ENCODE data around the gene POPDC3. TPM values are rescaled to one million over a fixed set of nuclear protein-coding genes. Genes with fewer than 3 reads are reported as not detected.
"Not testable (repeated sequence)": the region's sequence is repeated elsewhere in the genome, so short reads cannot be mapped to it uniquely, and the experiment has no call there.

The POPDC3 gene
- total RNA-seq, 1 donor from 2014 or later = not detected

- no peak for ATAC-seq
- DNase-seq (ENCODE audit: low spot score) = no peak
Measured at GRCh38 chr6:105196076-105196475, 16.3 kb upstream of the POPDC3 start.

- ATAC-seq (no peak), DNase-seq (ENCODE audit: low spot score) (no peak)
Measured at GRCh38 chr6:105194591-105194990, 14.8 kb upstream of the POPDC3 start.

- ATAC-seq (no peak), DNase-seq (ENCODE audit: low spot score) (no peak)
Measured at GRCh38 chr6:105194106-105194505, 14.3 kb upstream of the POPDC3 start.

GRCh38 chr6:105193647-105194046 is 13.8 kb upstream of the POPDC3 start:
- no peak for ATAC-seq

GRCh38 chr6:105192707-105193465 is 13.1 kb upstream of the POPDC3 start:
- DNase-seq (ENCODE audit: low spot score) (no peak), ATAC-seq (no peak)

More at GRCh38 chr6:105193647-105194046, 13.8 kb upstream of the POPDC3 start:
- no peak for DNase-seq (ENCODE audit: low spot score)

- ATAC-seq (no peak), DNase-seq (ENCODE audit: low spot score) (no peak)
Measured at GRCh38 chr6:105191351-105191750, 11.5 kb upstream of the POPDC3 start.

- no peak for DNase-seq (ENCODE audit: low spot score)
- no peak for ATAC-seq
Measured at GRCh38 chr6:105189026-105189820, 9.4 kb upstream of the POPDC3 start.

- no peak for ATAC-seq
Measured at GRCh38 chr6:105188251-105188650, 8.4 kb upstream of the POPDC3 start.

GRCh38 chr6:105186576-105186975 is 6.8 kb upstream of the POPDC3 start:
- ATAC-seq (no peak), DNase-seq (ENCODE audit: low spot score) (no peak)

More at GRCh38 chr6:105188251-105188650, 8.4 kb upstream of the POPDC3 start:
- DNase-seq (ENCODE audit: low spot score) = no peak

- DNase-seq (ENCODE audit: low spot score) (no peak), ATAC-seq (no peak)
Measured at GRCh38 chr6:105184921-105185320, 5.1 kb upstream of the POPDC3 start.

- no peak for ATAC-seq
Measured at GRCh38 chr6:105181981-105182515, 2.2 kb upstream of the POPDC3 start.

GRCh38 chr6:105178636-105179035 is 1.2 kb downstream of the POPDC3 start:
- DNase-seq (ENCODE audit: low spot score) (no peak), ATAC-seq (no peak)

More at GRCh38 chr6:105181981-105182515, 2.2 kb upstream of the POPDC3 start:
- DNase-seq (ENCODE audit: low spot score) = no peak

GRCh38 chr6:105178110-105178509 is 1.7 kb downstream of the POPDC3 start:
- DNase-seq (ENCODE audit: low spot score) (no peak), ATAC-seq (no peak)

GRCh38 chr6:105177556-105177955 is 2.3 kb downstream of the POPDC3 start:
- ATAC-seq (no peak), DNase-seq (ENCODE audit: low spot score) (no peak)

- no peak for ATAC-seq
- no peak for DNase-seq (ENCODE audit: low spot score)
Measured at GRCh38 chr6:105174512-105174911, 5.3 kb downstream of the POPDC3 start.

- not testable (repeated sequence) for ATAC-seq; DNase-seq (ENCODE audit: low spot score)
Measured at GRCh38 chr6:105172515-105172914, 7.3 kb downstream of the POPDC3 start.

GRCh38 chr6:105170059-105170458 is 9.8 kb downstream of the POPDC3 start:
- DNase-seq (ENCODE audit: low spot score) = no peak

GRCh38 chr6:105167914-105168313 is 11.9 kb downstream of the POPDC3 start:
- DNase-seq (ENCODE audit: low spot score) (no peak), ATAC-seq (no peak)

More at GRCh38 chr6:105170059-105170458, 9.8 kb downstream of the POPDC3 start:
- no peak for ATAC-seq

GRCh38 chr6:105164418-105164817 is 15.4 kb downstream of the POPDC3 start:
- ATAC-seq (no peak), DNase-seq (ENCODE audit: low spot score) (no peak)

GRCh38 chr6:105163183-105163582 is 16.6 kb downstream of the POPDC3 start:
- DNase-seq (ENCODE audit: low spot score) = no peak
- no peak for ATAC-seq

GRCh38 chr6:105162377-105162776 is 17.4 kb downstream of the POPDC3 start:
- no peak for DNase-seq (ENCODE audit: low spot score)
- ATAC-seq = no peak

GRCh38 chr6:105161421-105161820 is 18.4 kb downstream of the POPDC3 start:
- ATAC-seq (no peak), DNase-seq (ENCODE audit: low spot score) (no peak)
